Astrocyte (in vitro differentiated cells and primary cell): Measurements from ENCODE around the gene ACOX1. TPM values are rescaled to one million over a fixed set of nuclear protein-coding genes. Genes with fewer than 3 reads are reported as not detected.
A peak's percentile ranks its signal among the peaks of the same experiment; 100 is the strongest.

Source experiments
- DNase-seq: peaks from one replicate; pipeline ENCODE4 v3.0.0-alpha.2; 2010; ENCODE audit warnings: low read depth
- FAIRE-seq: peaks from 2 replicates; lab custom pipeline; 2011; peaks lifted over from hg19 to GRCh38; lab: Jason Lieb, UNC
- H2AFZ ChIP-seq: 2 replicates; pipeline ENCODE4 v1.6.0; 2012; ENCODE audit warnings: low read depth, low read length, inconsistent platforms
- H3K27ac ChIP-seq: 2 replicates; pipeline ENCODE4 v1.5.1; 2011; ENCODE audit warnings: low read depth, low read length, inconsistent platforms
- H3K27me3 ChIP-seq: 2 replicates; pipeline ENCODE4 v1.6.0; 2011; ENCODE audit warnings: low read length, inconsistent platforms; ENCODE audit not compliant: insufficient read depth
- H3K36me3 ChIP-seq: 2 replicates; pipeline ENCODE4 v1.5.1; 2011; ENCODE audit warnings: low read length, inconsistent platforms; ENCODE audit not compliant: insufficient read depth
- H3K4me1 ChIP-seq: 2 replicates; pipeline ENCODE4 v1.5.1; 2011; ENCODE audit warnings: low read length, inconsistent platforms; ENCODE audit not compliant: insufficient read depth
- H3K4me2 ChIP-seq: 2 replicates; pipeline ENCODE4 v1.6.0; 2012; ENCODE audit warnings: low read length, inconsistent platforms
- H3K4me3 ChIP-seq: 2 replicates; pipeline ENCODE4 v1.5.1; 2011; ENCODE audit warnings: low read depth, mild to moderate bottlenecking, low read length, inconsistent platforms; ENCODE audit not compliant: insufficient read depth
- H3K79me2 ChIP-seq: 2 replicates; pipeline ENCODE4 v1.6.0; 2012; ENCODE audit warnings: mild to moderate bottlenecking, low read length, inconsistent platforms; ENCODE audit not compliant: insufficient read depth
- H3K9ac ChIP-seq: 2 replicates; pipeline ENCODE4 v1.6.0; 2012; ENCODE audit warnings: mild to moderate bottlenecking, low read length, inconsistent platforms
- H3K9me3 ChIP-seq: 2 replicates; pipeline ENCODE4 v1.5.1; 2012; ENCODE audit warnings: low read depth, mild to moderate bottlenecking, low read length, inconsistent platforms; ENCODE audit not compliant: insufficient read depth
- H4K20me1 ChIP-seq: 2 replicates; pipeline ENCODE4 v1.6.0; 2012; ENCODE audit warnings: low read length, inconsistent platforms; ENCODE audit not compliant: insufficient read depth
- H3K27ac Mint-ChIP-seq: one replicate; pipeline ENCODE4 v1.8.0; 2021; ENCODE audit warnings: mild to moderate bottlenecking, mixed read lengths; ENCODE audit not compliant: unreplicated experiment
- H3K27me3 Mint-ChIP-seq: one replicate; pipeline ENCODE4 v1.8.0; 2021; ENCODE audit warnings: low read depth, mixed read lengths; ENCODE audit not compliant: unreplicated experiment
- H3K36me3 Mint-ChIP-seq: one replicate; pipeline ENCODE4 v1.8.0; 2021; ENCODE audit warnings: low read depth, mixed read lengths; ENCODE audit not compliant: unreplicated experiment
- H3K4me1 Mint-ChIP-seq: one replicate; pipeline ENCODE4 v1.8.0; 2021; ENCODE audit warnings: low read depth, mixed read lengths; ENCODE audit not compliant: unreplicated experiment
- H3K4me3 Mint-ChIP-seq: one replicate; pipeline ENCODE4 v1.8.0; 2021; ENCODE audit warnings: mild to moderate bottlenecking, moderate library complexity, mixed read lengths; ENCODE audit not compliant: unreplicated experiment
- H3K9me3 Mint-ChIP-seq: one replicate; pipeline ENCODE4 v1.8.0; 2021; ENCODE audit warnings: mild to moderate bottlenecking, mixed read lengths; ENCODE audit not compliant: unreplicated experiment
- CTCF ChIP-seq: IDR thresholded peaks from 2 replicates; pipeline ENCODE4 v1.5.1; 2011; ENCODE audit warnings: low read depth, mild to moderate bottlenecking, inconsistent platforms, low read length, moderate library complexity; ENCODE audit not compliant: insufficient read depth
- EZH2 ChIP-seq: IDR thresholded peaks from 2 replicates; pipeline ENCODE4 v1.6.1; 2012; ENCODE audit warnings: mild to moderate bottlenecking, low read length, inconsistent platforms; ENCODE audit not compliant: insufficient read depth
- total RNA-seq: library from RNA; stranded (reverse); gene quantifications from 2 replicates; pipeline ENCODE4 v1.2.1, GENCODE V29; 2021

ACOX1 gene
- total RNA-seq, 1 donor from 2014 or later, result 61.3 TPM

- no peak for FAIRE-seq
- peaks cover 5% of the 10 kb centered on the region for H3K4me1 ChIP-seq
Observed at GRCh38 chr17:75904749-75905521, 74.0 kb downstream of the ACOX1 start, which contains the start of gene MRPL38. TSS of gene MRPL38 (minus strand) at chr17:75904884. CDS start at chr17:75904875, 9 bp downstream.

GRCh38 chr17:75902406-75902805 is 76.6 kb downstream of the ACOX1 start:
- H3K4me3 Mint-ChIP-seq, result no peak overlapping the region
- no peak overlapping the region for H3K27ac Mint-ChIP-seq
- Histone ChIP-seq H3K27ac (no peak overlapping the region), H3K4me2 (no peak overlapping the region), H2AFZ (no peak overlapping the region), H3K9ac (no peak overlapping the region), H3K79me2 (peaks cover 16% of the 10 kb centered on the region), H4K20me1 (peaks cover 6% of the 10 kb centered on the region), H3K4me1 (peaks cover 5% of the 10 kb centered on the region), H3K9me3 (no peaks in the 10 kb centered on the region), H3K27me3 (no peaks in the 10 kb centered on the region), H3K4me3 (no peak overlapping the region), H3K36me3 (peaks cover 14% of the 10 kb centered on the region)
- no peak for DNase-seq
- no peak for FAIRE-seq
- no peaks in the 10 kb centered on the region for H3K27me3 Mint-ChIP-seq
- TF ChIP-seq EZH2 (no peak), CTCF (no peak)
- H3K4me1 Mint-ChIP-seq, result peaks cover 1% of the 10 kb centered on the region
- H3K36me3 Mint-ChIP-seq, result no peaks in the 10 kb centered on the region
- H3K9me3 Mint-ChIP-seq, result no peaks in the 10 kb centered on the region

More at GRCh38 chr17:75904749-75905521, 74.0 kb downstream of the ACOX1 start, which contains the start of gene MRPL38:
- DNase-seq, result peak; percentile 84
- no peaks in the 10 kb centered on the region for H3K9me3 ChIP-seq
- H3K36me3 ChIP-seq, result peaks cover 12% of the 10 kb centered on the region
- H4K20me1 ChIP-seq, result peaks cover 3% of the 10 kb centered on the region
- H3K27ac ChIP-seq, result peak within 1 kb of the TSS; percentile 76
- peak within 1 kb of the TSS; percentile 90 for H2AFZ ChIP-seq
- H3K4me3 Mint-ChIP-seq, result peak within 1 kb of the TSS; percentile 90
- H3K9me3 Mint-ChIP-seq, result no peaks in the 10 kb centered on the region
- H3K4me3 ChIP-seq, result peak within 1 kb of the TSS; percentile 68
- peak within 1 kb of the TSS; percentile 88 for H3K4me2 ChIP-seq
- peaks cover 1% of the 10 kb centered on the region for H3K4me1 Mint-ChIP-seq
- no peaks in the 10 kb centered on the region for H3K36me3 Mint-ChIP-seq
- H3K79me2 ChIP-seq, result peaks cover 16% of the 10 kb centered on the region
- H3K27me3 Mint-ChIP-seq, result peaks cover under 1% of the 10 kb centered on the region
- TF ChIP-seq CTCF, result peak; percentile 65
- TF ChIP-seq EZH2, result no peak
- no peaks in the 10 kb centered on the region for H3K27me3 ChIP-seq
- H3K27ac Mint-ChIP-seq, result peak within 1 kb of the TSS; percentile 86
- H3K9ac ChIP-seq, result peak within 1 kb of the TSS; percentile 90

- H2AFZ ChIP-seq, result no peak overlapping the region
- H3K27me3 ChIP-seq, result no peaks in the 10 kb centered on the region
- TF ChIP-seq EZH2, result no peak
- no peak for TF ChIP-seq CTCF
- no peak overlapping the region for H3K4me2 ChIP-seq
- FAIRE-seq (no peak), DNase-seq (no peak)
- H3K9me3 ChIP-seq, result no peaks in the 10 kb centered on the region
- no peak overlapping the region for H3K9ac ChIP-seq
- H3K79me2 ChIP-seq, result peaks cover 16% of the 10 kb centered on the region
- Mint-ChIP-seq H3K36me3 (no peaks in the 10 kb centered on the region), H3K4me1 (peaks cover 1% of the 10 kb centered on the region), H3K27ac (no peak overlapping the region), H3K27me3 (no peaks in the 10 kb centered on the region), H3K9me3 (no peaks in the 10 kb centered on the region), H3K4me3 (no peak overlapping the region)
- H3K27ac ChIP-seq, result no peak overlapping the region
- peaks cover 14% of the 10 kb centered on the region for H3K36me3 ChIP-seq
- H3K4me3 ChIP-seq, result no peak overlapping the region
- peaks cover 6% of the 10 kb centered on the region for H4K20me1 ChIP-seq
- peaks cover 8% of the 10 kb centered on the region for H3K4me1 ChIP-seq
Observed at GRCh38 chr17:75901727-75902126, 77.2 kb downstream of the ACOX1 start.
